ENCODE measurements around the gene HPD.
"Not testable (repeated sequence)": the region's sequence is repeated elsewhere in the genome, so short reads cannot be mapped to it uniquely, and the experiment has no call there.

HPD gene

GRCh38 chr12:121866331-121866730 is 7.7 kb upstream of the HPD start:
- no peak overlapping the region for H3K4me3 ChIP-seq (ENCODE audit: low read depth, low read length)

GRCh38 chr12:121861636-121862254 is 3.1 kb upstream of the HPD start:
- no peak overlapping the region for H3K4me3 ChIP-seq (ENCODE audit: low read depth, low read length)

- not testable (repeated sequence) for H3K4me3 ChIP-seq (ENCODE audit: low read depth, low read length)
These were observed 2.0 kb upstream of the HPD start for GRCh38 chr12:121860699-121861098.

DNA sequence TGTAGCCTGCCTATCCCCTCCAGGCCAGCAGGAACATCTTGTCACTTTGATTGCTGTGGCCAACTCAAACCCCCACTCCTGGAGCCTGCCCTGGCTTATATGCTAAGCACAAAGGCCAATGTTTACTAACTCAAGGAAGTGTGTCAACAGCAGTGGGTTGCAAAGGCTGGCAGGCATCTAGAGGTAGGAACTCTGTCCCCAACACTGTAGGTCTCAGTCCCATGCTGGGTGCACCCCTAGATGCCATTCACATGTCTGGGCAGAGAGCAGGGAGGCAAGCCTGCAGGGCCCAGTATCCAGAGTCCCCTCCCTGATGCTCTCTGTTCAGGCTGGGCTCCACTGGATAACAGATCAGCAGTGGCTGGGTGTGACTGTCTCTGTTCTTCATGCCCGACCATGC is 1.6 kb upstream of the HPD start:
- no peak overlapping the region for H3K4me3 ChIP-seq (ENCODE audit: low read depth, low read length)

GRCh38 chr12:121858318-121858661 is 369 bp downstream of the HPD start:
- no peak overlapping the region for H3K4me3 ChIP-seq (ENCODE audit: low read depth, low read length)

DNA sequence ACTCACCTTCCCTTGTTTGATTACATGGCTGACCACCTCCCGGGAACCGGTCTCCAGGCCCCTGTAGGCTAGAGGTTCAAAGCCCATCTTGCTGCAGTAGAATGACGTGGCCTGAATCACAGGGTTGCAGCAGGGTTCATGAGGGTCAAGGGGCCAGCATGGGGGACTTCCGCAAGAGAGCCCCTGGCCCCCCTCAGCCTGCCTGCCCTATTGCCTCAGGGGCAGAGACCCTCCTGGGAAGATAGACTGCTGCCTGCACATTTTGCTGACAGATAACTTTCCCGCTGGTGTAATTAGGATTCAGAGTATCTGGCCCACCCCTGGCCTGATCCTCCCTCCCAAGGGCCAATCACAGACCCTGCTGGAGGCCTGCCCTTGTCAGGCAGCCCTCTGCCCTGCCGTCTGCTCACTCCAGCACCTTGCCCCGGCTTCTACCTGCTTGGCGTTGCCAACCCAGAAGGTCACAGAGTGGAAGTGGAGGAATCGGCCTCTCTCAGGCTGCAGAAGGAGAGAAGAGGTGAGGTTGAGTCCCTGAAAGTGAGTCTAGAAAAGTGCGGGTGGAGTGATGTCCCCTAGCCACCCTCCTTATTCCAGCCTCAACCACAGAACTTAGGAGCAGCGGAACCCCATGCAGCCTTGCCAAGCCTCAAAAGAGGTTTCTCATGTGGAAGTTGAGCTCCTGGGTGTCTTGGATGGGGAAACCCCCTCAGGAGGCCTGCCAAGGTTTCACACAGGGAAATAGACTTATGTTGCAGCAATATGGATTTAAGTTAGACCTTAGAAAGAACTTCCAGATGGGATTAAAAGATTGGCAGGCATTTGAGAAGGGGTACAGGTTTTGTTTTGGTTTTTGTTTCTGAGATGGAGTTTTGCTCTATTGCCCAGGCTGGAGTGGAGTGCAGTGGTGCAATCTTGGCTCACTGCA is 1.1 kb downstream of the HPD start:
- no peak overlapping the region for H3K4me3 ChIP-seq (ENCODE audit: low read depth, low read length)

GRCh38 chr12:121852392-121852791 is 6.3 kb downstream of the HPD start:
- not testable (repeated sequence) for H3K4me3 ChIP-seq (ENCODE audit: low read depth, low read length)

DNA sequence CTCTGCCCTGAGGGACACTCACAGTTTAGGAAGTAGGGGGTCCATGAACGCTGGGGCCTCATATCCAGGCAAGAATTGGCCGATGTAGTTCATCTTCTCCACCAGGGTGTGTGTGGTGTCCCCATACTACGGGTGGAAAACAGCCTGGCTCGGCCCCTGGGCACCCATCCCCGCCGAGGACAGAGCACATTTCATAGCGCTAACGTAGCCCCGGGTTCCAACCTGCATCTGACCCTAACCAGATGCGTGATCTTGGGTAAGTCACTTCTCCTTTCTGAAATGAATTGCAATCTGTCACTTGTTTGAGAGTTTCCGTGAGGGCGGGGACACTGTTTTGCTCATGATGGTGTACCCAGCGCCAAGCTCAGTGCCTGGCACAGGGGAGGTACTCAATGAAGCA is 9.0 kb downstream of the HPD start:
- H3K4me3 ChIP-seq (ENCODE audit: low read depth, low read length): no peak overlapping the region

- no peak overlapping the region for H3K4me3 ChIP-seq (ENCODE audit: low read depth, low read length)
These were observed 9.4 kb downstream of the HPD start for GRCh38 chr12:121849211-121849610.

- no peak overlapping the region for H3K4me3 ChIP-seq (ENCODE audit: low read depth, low read length)
These were observed 13.0 kb downstream of the HPD start for GRCh38 chr12:121845701-121846100.

GRCh38 chr12:121843236-121843982 is 15.2 kb downstream of the HPD start:
- no peak overlapping the region for H3K4me3 ChIP-seq (ENCODE audit: low read depth, low read length)

- peak overlapping the region; percentile 80 for H3K4me3 ChIP-seq (ENCODE audit: low read depth, low read length)
These were observed 18.5 kb downstream of the HPD start for GRCh38 chr12:121839993-121840761.

DNA sequence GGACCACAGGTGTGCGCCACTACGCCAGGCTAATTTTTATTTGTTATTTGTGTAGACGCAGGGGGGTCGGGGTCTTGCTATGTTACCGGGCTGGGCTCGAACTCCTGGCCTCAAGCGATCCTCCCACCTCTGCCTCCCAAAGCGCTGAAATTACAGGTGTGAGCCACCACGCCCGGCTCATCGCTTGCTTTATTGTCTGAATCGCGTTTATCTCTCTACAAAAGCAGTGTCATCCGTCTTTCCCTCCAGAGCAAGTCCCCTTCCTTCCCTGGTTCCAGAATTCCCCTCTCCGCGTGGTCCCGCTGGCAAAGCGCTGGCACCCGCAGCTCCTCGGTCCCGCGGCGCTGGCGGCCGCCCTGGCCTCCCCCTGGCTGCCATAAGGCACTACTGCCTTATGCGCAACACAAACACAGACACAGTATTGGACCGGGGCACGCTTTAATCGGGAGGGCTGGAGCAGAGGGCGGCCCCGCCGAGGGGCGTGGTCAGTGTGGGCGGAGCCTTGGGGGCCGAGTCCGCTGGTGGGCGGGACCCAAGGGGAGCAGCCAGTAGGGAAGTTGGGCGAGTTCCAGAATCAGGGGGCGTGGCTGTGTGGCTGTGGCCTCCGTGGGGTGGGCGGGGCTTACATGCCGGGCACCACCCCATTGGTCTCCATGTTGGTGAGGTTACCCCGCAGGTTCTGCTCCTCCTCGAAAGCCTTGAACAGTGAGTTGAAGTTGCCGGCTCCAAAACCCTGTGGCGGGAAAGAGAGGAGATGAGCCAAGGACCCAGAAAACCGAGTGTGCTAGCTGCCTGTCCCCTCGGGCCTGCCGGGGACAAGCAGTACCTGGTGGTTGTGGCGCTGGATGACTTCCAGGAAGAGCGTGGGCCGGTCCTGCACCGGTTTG is 19.3 kb downstream of the HPD start:
- peak overlapping the region; percentile 80 for H3K4me3 ChIP-seq (ENCODE audit: low read depth, low read length)

GRCh38 chr12:121838126-121838525 is 20.5 kb downstream of the HPD start:
- H3K4me3 ChIP-seq (ENCODE audit: low read depth, low read length): no peak overlapping the region

GRCh38 chr12:121837680-121838079 is 21.0 kb downstream of the HPD start:
- H3K4me3 ChIP-seq (ENCODE audit: low read depth, low read length): no peak overlapping the region

DNA sequence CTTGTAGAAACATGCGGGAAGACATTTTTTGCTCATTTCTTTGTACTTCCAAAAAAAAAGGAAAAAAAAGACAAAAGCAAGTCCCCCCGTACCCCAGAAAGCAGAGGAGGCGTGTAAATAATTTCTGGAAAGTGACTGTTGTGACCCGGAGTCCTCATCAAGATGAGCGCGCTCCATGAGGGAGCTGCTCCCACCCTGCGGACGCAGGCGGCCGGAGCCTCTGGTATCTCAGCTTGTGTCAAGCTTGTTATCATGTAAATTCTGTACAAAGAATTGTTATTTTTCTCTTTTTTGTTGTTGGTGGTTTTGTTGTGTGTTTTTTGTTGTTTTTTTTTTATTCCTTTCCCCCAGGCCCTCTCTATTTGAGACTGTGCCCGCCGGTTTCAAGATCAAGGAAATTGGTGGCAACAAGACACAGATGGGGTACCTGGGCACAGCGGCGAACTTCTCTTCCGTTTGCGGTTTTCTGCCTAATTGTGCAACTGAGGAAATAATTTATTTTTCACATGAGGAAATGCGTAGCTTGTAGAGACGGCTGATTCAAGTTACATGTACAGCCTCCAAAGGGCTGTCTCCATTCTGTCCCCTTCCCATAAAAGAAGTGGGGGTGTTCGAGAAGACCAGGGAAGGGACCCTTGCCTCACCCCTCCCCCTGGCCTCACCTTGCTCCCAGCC is 27.0 kb downstream of the HPD start:
- H3K4me3 ChIP-seq (ENCODE audit: low read depth, low read length): no peak overlapping the region

DNA sequence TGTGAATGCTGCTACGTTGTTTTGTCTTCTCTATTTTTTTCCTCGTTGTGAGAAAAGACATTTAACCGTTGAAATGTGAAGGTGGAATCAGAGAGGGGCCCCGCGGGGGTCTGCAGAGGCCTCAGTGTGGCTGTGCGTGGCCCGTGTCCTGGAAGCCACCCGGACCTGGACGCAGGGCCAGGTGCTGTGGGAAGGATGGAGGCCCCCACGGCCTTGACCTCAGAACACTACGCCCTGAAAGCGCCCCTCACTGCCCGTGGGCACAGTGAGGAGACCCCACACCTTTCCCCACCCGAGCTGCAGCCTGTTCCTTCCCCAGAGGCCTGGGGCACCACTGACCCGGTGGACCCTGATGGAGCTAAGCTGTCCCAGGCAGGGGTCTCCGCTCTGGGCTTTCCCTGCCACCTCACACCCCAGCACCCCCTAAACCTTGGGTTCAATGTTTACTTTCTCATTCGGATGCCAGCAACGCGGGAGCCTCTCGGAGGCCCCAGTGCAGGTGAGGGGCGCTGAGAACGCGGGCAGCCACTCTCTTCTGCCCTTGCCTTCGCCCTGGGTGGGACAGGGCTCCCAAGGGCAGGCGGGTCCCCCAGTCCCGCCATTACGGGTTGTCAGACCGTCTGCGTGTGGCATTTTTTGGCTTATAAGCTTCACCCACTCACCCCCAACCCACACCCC is 27.9 kb downstream of the HPD start:
- H3K4me3 ChIP-seq (ENCODE audit: low read depth, low read length): no peak overlapping the region

DNA sequence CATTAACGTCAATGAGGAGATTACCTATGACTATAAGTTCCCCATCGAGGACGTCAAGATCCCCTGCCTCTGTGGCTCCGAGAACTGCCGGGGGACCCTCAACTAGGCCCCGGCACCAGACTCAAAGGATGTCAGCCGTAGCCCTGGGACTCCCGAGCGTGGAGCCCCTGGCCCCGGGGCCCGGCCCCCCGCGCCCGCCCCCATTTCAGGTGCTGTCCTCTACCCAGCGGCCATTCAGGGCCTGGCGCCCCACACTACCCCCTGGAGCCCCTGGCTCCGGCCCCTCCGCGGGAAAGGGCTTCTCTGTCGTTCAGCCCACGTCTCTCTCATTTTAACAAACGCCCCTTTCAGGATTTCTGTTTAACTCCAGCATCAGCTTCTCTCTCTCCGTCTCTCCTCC is 28.5 kb downstream of the HPD start:
- no peak overlapping the region for H3K4me3 ChIP-seq (ENCODE audit: low read depth, low read length)
